GM10266 (cell line): ENCODE measurements around the gene PAX8.

Source experiments
- DNase-seq: peaks from one replicate; pipeline ENCODE4 v3.0.0; 2012; ENCODE audit errors: extremely low spot score
- CTCF ChIP-seq: IDR thresholded peaks from 2 replicates; pipeline ENCODE4 v1.5.1; 2012; ENCODE audit warnings: mild to moderate bottlenecking, low read depth; ENCODE audit not compliant: control insufficient read depth, insufficient read depth; ENCODE audit errors: missing control alignments

PAX8 gene

GRCh38 chr2:113234721-113235346 is 43.9 kb downstream of the PAX8 start:
- no peak for TF ChIP-seq CTCF
- no peak for DNase-seq

GRCh38 chr2:113233593-113234550 is 44.8 kb downstream of the PAX8 start:
- TF ChIP-seq CTCF, result peak; percentile 17
- DNase-seq, result peak; percentile 47

DNA sequence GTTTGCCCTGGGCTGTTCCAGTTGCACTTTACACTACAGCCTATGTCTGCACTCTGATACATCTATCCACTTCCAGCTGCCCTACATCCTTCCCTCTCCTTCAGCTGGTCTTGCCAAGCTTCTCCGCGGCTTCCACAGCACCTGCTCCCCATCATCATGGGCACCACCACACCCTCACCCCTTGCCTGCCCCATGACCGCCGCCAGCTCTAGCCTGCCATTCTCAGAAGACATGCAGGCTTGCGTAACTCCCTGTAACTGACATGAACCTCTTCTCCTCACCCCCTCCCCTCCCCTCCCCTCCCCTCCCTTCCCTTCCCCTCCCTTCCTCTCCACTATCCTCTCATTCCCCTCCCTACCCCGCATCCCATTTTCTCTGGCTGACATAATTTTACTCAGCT is 46.0 kb downstream of the PAX8 start:
- no peak for TF ChIP-seq CTCF
- no peak for DNase-seq

DNA sequence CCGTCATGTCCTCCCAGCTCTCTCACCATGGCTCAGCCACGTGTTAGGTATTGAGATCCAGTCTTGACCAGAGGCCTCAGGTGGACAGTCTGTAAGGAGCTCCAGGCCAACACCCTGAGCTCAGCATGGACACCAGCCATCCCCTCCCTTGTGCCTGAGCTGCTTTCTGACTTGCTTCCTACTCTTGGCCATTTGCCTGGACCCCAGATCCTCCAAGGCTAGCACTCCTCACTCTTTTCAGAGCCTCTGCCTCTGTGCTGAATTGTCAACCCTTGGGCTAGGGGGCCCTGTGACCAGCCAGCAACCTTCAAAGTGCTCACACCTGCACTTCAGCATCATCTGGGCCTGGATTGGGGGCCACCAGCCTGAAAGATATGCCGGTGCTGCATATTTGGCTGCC is 46.6 kb downstream of the PAX8 start:
- TF ChIP-seq CTCF, result no peak
- DNase-seq, result no peak

DNA sequence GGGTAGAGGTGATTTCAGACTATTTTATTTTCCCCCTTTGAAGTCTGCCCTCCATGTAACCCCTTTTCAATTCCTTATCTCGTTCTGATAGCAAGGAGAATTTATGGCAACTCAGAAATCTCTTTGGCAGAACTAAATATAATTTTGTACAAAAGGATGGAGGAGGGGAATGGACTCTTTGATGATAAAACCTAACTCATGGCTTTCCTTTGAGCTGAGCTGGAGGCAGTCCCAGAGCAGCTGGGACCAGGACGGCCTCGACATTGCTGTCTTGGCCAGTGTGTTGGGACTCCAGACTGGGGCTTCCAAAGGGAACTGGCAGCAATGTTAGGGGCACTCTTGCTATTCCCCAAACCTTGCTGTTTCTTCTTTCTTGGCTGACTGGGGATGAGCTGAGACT is 47.7 kb downstream of the PAX8 start:
- DNase-seq, result no peak
- TF ChIP-seq CTCF, result no peak

- DNase-seq, result no peak
- no peak for TF ChIP-seq CTCF
These were observed 48.2 kb downstream of the PAX8 start for GRCh38 chr2:113230531-113230930.

DNA sequence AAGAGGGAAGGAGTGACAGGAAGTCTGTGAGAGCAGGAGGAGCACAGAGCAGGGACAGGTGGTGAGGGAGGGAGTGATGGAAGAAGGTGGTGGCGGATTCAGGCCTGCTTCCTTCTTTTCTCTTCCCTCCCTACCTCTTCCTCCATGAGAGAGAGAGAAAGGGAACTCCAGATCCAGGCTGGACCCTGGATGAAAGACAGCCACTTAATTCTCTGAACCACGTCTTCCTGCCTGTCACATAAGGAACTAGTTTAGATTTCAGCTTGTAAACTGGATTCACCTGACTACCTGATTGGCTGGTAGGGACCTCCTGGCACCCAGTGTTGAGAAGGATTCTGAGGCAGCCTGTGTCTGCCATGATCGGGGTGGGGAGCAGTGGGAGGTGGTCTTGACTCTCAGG is 48.9 kb downstream of the PAX8 start:
- DNase-seq, result no peak
- TF ChIP-seq CTCF, result no peak
